Activated CD4-positive, alpha-beta T cell treated with anti-CD3 and anti-CD28 coated beads, Interleukin-10, Interleukin-2, amounts not matched to agents 100 ng/mL and 50 ng/mL, durations not matched to agents 16 hours and 8 hours (primary cell): Measurements from ENCODE around the gene DCANP1.

Source experiments
- DNase-seq: peaks from one replicate; pipeline ENCODE4 v3.0.0-alpha.2; 2020

Gene DCANP1

GRCh38 chr5:135417083-135417482 lies 30.1 kb downstream of the DCANP1 start:
- no peak for DNase-seq

GRCh38 chr5:135405082-135405481 lies 42.1 kb downstream of the DCANP1 start:
- DNase-seq = no peak

DNA sequence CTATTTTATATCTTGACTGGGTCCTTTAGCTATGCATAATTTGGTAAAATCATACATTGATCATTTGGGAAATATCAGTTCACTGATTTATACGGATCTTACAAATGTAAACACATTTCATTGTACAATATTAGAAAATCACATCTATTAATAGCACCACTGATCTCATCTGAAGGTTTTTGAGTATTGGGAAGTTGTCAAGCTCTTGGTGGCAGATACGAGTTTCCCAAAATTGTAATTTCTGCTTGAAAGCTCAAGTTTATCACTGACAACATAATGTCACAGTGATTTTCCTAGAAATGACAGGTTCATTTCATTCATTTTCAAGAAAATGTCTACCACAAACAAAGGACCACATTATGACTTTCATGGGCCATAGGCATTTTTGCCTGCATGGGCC lies 45.1 kb downstream of the DCANP1 start:
- no peak for DNase-seq

DNA sequence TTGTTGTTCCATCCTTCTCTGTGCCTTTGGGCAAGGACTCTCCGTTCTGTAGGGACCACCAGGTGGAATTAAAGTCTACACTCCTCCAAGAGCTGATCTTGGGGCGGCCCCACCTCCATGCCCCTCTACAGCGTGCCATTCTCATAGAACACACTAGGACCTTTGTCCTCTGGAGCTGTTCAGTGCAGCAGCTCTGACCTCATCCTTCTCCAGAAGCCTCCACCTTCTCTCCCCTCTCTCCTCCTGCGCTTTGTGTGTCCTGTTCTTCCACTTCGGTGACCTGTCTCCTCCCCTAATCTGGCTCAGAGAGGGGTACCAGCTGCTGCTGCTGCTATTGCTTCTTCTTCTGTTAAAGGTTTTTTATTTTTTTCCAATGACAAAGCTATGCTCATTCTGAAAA lies 46.3 kb downstream of the DCANP1 start:
- no peak for DNase-seq

DNA sequence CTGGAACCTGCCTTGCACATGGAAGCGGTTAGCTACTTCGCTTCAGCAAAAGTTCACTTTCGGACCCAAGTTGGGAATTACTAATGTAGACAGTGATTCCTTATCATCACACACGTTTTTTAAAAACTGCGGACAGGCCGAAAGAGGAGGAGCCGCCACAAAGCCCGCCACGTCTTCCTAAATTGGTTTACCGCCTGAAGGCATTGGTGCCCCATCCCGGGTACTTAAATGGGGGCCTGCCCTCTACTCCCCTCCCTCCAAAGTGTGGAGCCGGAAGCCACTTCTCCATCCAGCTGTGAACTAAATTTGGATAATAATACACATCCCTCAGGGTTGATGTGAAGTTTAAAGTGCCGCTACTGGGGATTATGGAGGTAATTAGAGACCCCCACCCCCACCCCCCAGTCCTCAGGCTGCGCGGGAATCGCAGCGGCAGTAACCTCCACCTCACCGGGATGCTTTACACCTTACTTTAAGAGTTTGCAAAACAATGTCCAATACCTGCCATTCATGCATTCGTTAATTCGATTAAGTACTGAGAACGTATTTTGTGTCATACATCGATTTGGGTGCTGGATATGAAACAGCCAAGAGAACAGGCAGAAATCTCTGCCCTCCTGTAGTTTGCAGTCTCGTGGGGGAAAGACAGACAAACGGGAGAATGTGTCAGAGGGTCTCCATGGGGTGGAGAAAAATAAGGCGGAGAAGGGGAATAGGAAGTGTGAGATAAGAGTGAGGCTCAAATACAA lies 47.2 kb downstream of the DCANP1 start:
- DNase-seq = no peak

DNA sequence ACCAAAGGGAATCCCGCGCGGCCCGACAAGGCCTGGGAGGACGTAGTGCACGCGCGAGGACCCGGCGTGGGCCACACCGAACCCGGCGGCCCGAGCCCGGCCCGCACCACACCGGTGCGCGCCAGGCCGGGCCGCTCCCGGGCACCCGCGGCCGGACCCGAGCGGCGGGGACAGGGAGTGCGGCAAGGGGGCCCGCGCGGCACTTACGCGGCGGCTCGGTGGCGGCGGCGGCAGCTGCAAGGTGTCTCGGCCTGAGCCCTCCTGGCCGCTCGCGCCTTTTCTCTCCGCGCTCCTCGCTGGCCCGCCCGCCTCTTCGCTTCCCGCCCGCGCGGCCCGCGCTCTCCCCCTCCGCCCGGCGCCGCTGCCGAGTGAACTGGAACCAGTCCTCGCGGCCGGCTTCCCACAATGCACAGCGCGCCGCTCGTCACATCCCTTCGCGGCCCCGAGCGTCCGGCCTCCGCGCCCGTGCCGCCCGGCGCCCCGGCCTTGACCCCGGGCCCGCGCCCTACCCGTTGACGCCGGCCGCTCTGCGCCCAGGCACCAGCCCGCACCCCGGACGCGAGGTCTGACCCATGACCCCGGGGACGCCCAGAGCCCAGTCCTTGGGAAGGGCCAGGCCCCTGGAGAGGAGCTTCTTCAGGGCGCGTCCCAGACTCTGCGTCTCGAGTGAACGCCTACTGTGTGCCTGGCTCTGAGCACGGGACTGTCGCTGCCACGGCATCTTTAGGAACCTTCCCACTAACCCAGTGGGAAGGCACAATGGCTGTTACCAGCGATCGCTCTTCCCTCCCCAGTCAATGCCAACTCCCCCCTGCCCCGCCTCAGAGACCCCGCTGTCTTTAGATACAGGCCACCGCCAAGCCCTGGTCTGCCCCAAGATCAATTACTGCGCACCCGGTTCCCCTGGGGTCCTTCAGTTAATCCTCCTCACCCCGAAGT lies 48.0 kb downstream of the DCANP1 start, which contains the start of gene MACROH2A1:
Gene MACROH2A1, minus strand, starts transcription at position 377 of the 939 bp plus-strand sequence. CDS start 10,138 bp downstream, outside the sequence.
- peak; percentile 88 for DNase-seq

DNA sequence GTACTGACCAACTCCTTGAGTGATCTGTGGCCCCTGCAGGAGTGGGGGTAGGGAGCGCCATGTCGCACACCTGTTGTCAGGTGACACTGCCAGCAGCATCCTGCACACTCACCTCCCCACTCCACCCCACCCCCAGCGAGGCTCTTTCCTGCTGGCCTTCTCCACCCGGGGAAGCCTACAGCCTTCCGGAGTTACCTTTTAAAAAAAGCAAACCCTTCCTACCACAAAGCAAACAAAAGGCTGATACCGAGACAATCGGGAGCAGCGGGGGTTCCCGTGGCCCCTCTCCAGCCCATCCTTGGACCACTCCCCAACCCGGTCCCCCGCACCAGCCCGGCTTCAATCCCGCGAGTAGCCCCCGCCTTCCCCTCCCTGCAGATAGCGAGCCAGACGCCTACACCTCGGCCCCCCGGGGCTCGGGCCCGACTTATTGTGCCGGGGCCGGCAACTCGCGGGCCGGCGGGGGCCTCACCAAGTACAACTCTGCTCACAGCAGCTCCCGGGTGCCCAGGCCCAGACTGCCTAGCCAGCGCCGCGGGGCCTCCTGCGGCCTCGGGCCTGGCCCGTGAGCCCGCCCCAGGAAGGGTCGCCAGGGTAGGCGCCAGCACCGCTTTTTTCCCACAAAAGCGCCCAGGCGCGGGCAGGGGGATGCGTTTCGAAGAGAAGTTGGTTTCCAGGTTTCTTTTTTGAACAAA lies 48.8 kb downstream of the DCANP1 start:
- DNase-seq = peak; percentile 64

- DNase-seq = no peak
Measured at GRCh38 chr5:135397084-135397483, 50.1 kb downstream of the DCANP1 start.

DNA sequence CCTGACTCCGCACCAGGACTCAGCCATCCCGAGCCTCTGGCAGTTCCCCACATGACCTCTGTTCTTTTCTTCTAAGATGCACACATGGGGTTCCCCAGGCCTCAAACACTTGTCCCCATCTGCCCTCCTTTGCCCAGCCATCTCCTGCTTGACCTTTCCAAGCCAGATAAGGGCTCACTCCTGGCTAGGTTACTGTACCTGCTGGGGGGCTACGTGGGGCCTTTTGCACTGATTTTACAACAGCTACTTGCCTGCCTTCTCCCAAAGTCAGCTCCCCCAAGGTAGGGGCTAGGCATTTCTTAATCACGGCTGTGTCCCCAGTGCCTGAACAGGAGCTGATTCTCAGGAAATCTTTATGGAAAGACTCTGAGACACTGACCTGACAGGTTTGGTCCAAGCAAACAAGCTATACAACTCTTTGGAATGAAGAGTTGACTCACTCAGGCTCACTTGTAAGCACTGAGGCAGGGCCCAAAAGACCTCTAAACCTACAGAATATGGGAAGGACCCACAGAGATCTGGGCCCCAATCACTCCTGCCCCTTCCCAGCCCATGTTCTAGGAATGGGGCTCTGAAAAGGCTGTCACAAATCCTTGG lies 50.6 kb downstream of the DCANP1 start:
- no peak for DNase-seq

- no peak for DNase-seq
Measured at GRCh38 chr5:135395866-135396265, 51.3 kb downstream of the DCANP1 start.

GRCh38 chr5:135395451-135395850 lies 51.7 kb downstream of the DCANP1 start:
- DNase-seq = no peak
